Stimulated activated CD8-positive, alpha-beta memory T cell treated with anti-CD3 and anti-CD28 coated beads, Interleukin-4, amount 100 ng/mL, for 4 hours (primary cell): ENCODE results near the gene TEKT3.

Experiments
- DNase-seq, 2 donors: peaks; one replicate each; pipeline ENCODE4 v3.0.0-alpha.2; 2020; ENCODE audit warnings: low read depth in 2 of 2, low spot score in 1 of 2

TEKT3 gene

GRCh38 chr17:15298176-15298575, 43.2 kb downstream of the TEKT3 start:
- no peak for DNase-seq

GRCh38 chr17:15293558-15293957, 47.8 kb downstream of the TEKT3 start:
- DNase-seq: no peak

- no peak for DNase-seq
These were observed 49.6 kb downstream of the TEKT3 start for GRCh38 chr17:15291674-15292361.

GRCh38 chr17:15290605-15291004, 50.8 kb downstream of the TEKT3 start:
- no peak for DNase-seq

GRCh38 chr17:15289285-15290183, 51.9 kb downstream of the TEKT3 start:
- DNase-seq: no peak

GRCh38 chr17:15288859-15289258, 52.5 kb downstream of the TEKT3 start:
- no peak for DNase-seq

GRCh38 chr17:15287538-15288267, 53.7 kb downstream of the TEKT3 start:
- DNase-seq: no peak

- no peak for DNase-seq
These were observed 55.9 kb downstream of the TEKT3 start for GRCh38 chr17:15285466-15285865.

GRCh38 chr17:15284537-15284936, 56.9 kb downstream of the TEKT3 start:
- no peak for DNase-seq

- DNase-seq: no peak
These were observed 57.3 kb downstream of the TEKT3 start for GRCh38 chr17:15284107-15284506.

- no peak for DNase-seq
These were observed 59.5 kb downstream of the TEKT3 start for GRCh38 chr17:15281909-15282308.

GRCh38 chr17:15278924-15279477, 62.4 kb downstream of the TEKT3 start:
- DNase-seq: no peak

- DNase-seq: no peak
These were observed 63.0 kb downstream of the TEKT3 start for GRCh38 chr17:15278380-15278779.

GRCh38 chr17:15274017-15274416, 67.4 kb downstream of the TEKT3 start:
- no peak for DNase-seq

- DNase-seq: no peak
These were observed 68.1 kb downstream of the TEKT3 start for GRCh38 chr17:15273141-15273793.

GRCh38 chr17:15271741-15272140, 69.7 kb downstream of the TEKT3 start:
- DNase-seq: no peak

GRCh38 chr17:15270628-15271381, 70.6 kb downstream of the TEKT3 start:
- DNase-seq: no peak

- no peak for DNase-seq
These were observed 71.7 kb downstream of the TEKT3 start for GRCh38 chr17:15269780-15270089.

GRCh38 chr17:15269087-15269779, 72.2 kb downstream of the TEKT3 start:
- DNase-seq: no peak

GRCh38 chr17:15268461-15268860, 72.9 kb downstream of the TEKT3 start:
- DNase-seq: no peak
